ENCODE results near the gene PRDX2.
"Not testable (repeated sequence)": the region's sequence is repeated elsewhere in the genome, so short reads cannot be mapped to it uniquely, and the experiment has no call there.

The PRDX2 gene

GRCh38 chr19:12802267-12803106 is 887 bp upstream of the PRDX2 start:
- no peak for DNase-seq (ENCODE audit: insufficient read length, low spot score)
- no peak for FAIRE-seq
- TF ChIP-seq POLR2A (IDR thresholded peaks at IDR 0.05; ENCODE audit: low read depth, low read length), result no peak

- FAIRE-seq, result no peak
- no peak for TF ChIP-seq POLR2A (IDR thresholded peaks at IDR 0.05; ENCODE audit: low read depth, low read length)
- no peak for DNase-seq (ENCODE audit: insufficient read length, low spot score)
Measured at GRCh38 chr19:12800923-12801465, 606 bp downstream of the PRDX2 start.

DNA sequence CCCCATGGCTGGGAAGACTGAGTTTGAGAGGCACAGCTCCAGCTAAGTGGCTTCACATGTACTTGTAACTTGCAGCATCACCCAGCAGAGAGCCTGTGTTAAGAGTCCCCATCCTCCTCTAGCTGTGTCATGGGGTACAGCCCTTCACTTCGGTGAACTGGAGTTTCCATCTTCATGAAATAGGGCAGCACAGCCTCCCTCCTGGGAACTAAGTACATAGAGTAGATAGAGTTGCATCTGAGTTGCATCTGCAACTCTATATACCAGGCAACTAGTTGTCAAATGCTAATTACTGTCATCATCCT is 1.2 kb downstream of the PRDX2 start:
- FAIRE-seq (no peak), DNase-seq (ENCODE audit: insufficient read length, low spot score) (no peak)
- TF ChIP-seq POLR2A (IDR thresholded peaks at IDR 0.05; ENCODE audit: low read depth, low read length), result no peak

DNA sequence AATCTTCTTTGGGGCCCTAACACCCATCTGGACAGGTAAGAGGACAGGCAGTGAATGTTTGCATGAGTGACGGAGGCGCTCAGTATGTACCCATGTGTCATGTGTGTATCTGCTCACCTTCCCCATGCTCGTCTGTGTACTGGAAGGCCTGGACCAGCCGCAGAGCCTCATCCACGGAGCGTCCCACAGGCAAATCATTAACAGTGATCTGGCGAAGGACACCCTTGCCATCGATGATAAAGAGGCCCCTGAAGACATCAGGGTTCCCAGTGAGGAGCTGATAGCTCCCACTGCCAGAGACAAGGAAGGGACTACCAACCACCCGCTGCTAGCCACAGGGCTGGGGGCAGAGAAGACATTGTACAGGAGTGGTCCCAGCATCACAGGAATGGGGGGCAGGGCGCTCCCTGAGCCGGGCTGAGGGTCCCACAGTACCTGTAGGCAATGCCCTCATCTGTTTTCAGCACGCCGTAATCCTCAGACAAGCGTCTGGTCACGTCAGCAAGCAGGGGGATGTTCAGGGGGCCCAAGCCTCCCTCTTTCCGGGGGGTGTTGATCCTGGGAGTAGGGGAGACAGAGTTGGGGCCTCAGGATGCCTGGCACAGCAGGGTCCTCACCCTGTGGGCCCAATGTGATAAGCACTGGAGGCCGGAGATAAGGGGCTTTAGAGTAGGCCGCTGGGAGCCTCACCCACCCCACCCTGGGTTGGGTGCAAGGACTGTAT is 1.7 kb downstream of the PRDX2 start:
- no peak for TF ChIP-seq POLR2A (IDR thresholded peaks at IDR 0.05; ENCODE audit: low read depth, low read length)
- FAIRE-seq (no peak), DNase-seq (ENCODE audit: insufficient read length, low spot score) (no peak)

DNA sequence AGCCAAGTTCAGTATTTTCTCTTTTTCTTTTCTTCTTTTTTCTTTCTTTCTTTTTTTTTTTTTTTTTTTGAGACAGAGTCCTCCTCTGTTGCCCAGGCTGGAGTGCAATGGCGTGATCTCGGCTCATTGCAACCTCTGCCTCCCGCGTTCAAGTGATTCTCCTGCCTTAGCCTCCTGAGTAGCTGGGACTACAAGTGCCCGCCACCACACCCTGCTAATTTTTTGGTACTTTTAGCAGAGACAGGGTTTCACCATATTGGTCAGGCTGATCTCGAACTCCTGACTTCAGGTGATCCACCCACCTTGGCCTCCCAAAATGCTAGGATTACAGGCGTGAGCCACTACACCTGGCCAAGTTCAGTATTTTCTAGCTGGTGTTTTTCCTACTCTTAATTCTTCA is 4.0 kb downstream of the PRDX2 start:
- not testable (repeated sequence) for FAIRE-seq

DNA sequence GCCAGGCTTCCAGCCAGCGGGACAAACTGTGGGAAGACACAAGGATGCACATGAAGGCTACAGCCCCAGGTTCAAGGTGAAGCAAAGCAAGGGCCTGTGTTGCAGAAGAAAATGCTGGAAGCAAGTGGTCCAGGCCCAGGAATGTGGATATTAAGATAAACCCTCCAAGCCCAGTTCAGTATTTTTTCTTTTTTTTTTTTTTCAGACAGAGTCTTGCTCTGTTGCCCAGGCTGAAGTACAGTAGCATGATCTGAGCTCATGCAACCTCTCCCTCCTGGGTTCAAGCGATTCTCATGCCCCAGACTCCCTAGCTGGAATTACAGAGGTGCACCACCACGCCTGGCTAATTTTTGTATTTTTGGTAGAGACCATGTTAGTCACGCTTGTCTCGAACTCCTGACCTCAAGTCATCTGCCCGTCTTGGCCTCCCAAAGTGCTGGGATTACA is 4.4 kb downstream of the PRDX2 start:
- DNase-seq (ENCODE audit: insufficient read length, low spot score) (no peak), FAIRE-seq (no peak)
- no peak for TF ChIP-seq POLR2A (IDR thresholded peaks at IDR 0.05; ENCODE audit: low read depth, low read length)

More for the DNA sequence above, 4.0 kb downstream of the PRDX2 start:
- DNase-seq (ENCODE audit: insufficient read length, low spot score), result not testable (repeated sequence)

DNA sequence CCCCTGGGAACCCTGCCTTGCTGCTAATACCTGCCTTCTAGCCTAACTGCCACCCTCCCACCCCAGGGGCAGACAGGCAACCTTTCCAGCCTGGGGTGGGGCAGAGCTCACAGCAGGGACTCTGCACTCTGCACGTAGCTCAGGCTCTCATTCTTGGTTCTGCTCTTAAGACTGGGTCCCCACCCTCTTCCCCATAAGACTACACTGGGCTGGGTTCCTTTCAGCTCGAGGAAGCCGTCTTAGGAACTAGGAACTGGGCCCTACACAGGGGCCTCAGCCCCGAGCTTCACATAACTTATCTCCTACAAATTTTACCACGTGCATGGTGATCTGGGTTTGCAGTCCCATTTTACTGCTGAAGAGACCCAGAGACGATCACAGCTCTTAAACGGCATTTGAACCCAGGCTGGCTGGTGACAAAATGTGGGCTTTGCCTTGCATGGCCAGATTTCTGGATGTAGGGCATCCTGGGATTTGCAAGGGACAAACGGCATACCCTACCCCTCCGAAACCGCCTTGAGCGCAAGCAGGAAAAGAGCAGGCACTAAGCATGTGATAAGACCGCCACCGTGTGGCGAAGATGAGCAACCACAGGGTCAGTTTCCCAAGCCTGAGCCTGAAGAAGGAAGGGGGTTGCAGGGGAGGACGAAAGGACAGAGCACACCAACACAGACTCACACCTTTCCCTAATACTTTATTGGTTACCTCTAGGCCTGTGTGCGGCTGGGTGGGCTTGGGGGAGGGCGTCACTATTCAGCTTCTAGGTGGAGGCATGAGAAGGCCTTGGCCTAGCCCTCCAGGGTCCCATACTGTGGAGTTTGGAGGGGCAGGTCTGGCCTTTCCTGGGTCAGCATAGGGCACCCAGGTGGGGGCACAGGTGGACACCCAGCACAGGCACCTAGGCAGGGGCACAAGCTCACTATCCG is 5.2 kb downstream of the PRDX2 start:
- peak; percentile 38 for FAIRE-seq
- TF ChIP-seq POLR2A (IDR thresholded peaks at IDR 0.05; ENCODE audit: low read depth, low read length), result no peak
- DNase-seq (ENCODE audit: insufficient read length, low spot score), result no peak

GRCh38 chr19:12794971-12795381 is 6.6 kb downstream of the PRDX2 start:
- TF ChIP-seq POLR2A (IDR thresholded peaks at IDR 0.05; ENCODE audit: low read depth, low read length), result no peak
- FAIRE-seq, result no peak
- no peak for DNase-seq (ENCODE audit: insufficient read length, low spot score)

DNA sequence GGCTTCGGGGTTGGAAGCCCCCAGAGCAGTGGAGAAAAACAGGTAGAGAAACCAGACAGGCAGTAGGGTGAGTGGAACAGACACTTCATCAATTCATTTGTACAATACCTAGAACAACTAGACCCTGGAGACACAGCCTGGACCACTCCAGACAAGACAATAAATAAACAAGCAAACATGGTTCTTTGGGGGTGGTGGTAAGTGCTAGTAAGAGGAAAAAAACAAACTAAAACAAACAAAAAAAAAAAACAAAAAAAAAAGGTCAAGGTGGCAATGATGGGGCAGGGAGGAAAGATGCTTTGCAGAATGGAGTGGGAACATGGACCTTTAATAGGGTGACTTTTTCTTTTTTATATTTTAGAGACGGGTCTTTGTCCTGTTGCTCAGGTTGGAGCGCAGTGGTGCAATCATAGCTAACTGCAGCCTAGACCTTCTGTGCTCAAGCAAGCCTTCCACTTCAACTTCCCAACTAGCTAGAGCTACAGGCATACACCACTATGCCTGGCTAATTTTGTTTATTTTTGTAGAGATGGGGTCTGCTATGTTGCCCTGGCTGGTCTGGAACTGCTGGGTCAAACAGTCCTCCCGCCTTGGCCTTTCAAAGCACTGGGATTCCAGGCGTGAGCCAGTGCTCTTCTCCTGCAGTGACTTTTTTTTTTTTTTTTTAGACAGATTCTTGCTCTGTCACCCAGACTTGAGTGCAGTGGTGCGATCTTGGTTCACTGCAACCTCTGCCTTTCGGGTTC is 7.2 kb downstream of the PRDX2 start:
- TF ChIP-seq POLR2A (IDR thresholded peaks at IDR 0.05; ENCODE audit: low read depth, low read length), result no peak
- DNase-seq (ENCODE audit: insufficient read length, low spot score) (no peak), FAIRE-seq (no peak)

- FAIRE-seq, result no peak
- DNase-seq (ENCODE audit: insufficient read length, low spot score), result peak; percentile 93
- TF ChIP-seq POLR2A (IDR thresholded peaks at IDR 0.05; ENCODE audit: low read depth, low read length), result peak; percentile 47; the same call in 1 of the 2 replicates
Measured at GRCh38 chr19:12793290-12794195, 8.1 kb downstream of the PRDX2 start.

- no peak for TF ChIP-seq POLR2A (IDR thresholded peaks at IDR 0.05; ENCODE audit: low read depth, low read length)
- FAIRE-seq, result no peak
- DNase-seq (ENCODE audit: insufficient read length, low spot score), result no peak
Measured at GRCh38 chr19:12792853-12793289, 8.7 kb downstream of the PRDX2 start.
